Measurements from ENCODE around the gene OR56A1.

The OR56A1 gene

GRCh38 chr11:6013042-6013441 lies 17.5 kb downstream of the OR56A1 start:
- FAIRE-seq (no peak), DNase-seq (ENCODE audit: insufficient read length, low spot score) (no peak)
- no peak for TF ChIP-seq POLR2A (IDR thresholded peaks at IDR 0.05; ENCODE audit: low read depth, low read length)

GRCh38 chr11:6012035-6012668 lies 18.4 kb downstream of the OR56A1 start:
- DNase-seq (ENCODE audit: insufficient read length, low spot score), result no peak
- FAIRE-seq, result no peak
- TF ChIP-seq POLR2A (IDR thresholded peaks at IDR 0.05; ENCODE audit: low read depth, low read length), result no peak

DNA sequence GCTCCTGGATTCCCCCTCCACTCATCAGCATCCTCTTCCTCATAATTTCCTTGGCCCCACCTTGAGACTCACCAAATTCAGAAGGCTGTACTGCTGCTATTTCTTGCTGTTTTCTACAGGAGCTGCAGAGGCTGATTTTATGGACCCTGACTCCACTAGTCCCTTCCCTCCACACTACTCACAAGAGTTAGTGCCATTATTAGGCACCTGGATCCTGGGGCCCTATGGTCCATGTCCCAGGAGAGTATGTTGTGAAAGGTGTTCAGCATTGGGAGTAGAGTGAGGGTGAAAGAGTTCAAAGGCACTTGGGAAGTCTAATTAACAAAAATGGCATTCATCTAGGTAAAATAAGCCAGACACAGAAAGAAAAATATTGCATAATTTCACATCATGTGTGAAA lies 23.7 kb downstream of the OR56A1 start, which contains the start of gene OR56A4:
OR56A4 (minus strand) TSS at position 101 of the 400 bp plus-strand sequence. CDS start 3,954 bp downstream, outside the sequence.
- no peak for DNase-seq (ENCODE audit: insufficient read length, low spot score)
- FAIRE-seq, result no peak
- no peak for TF ChIP-seq POLR2A (IDR thresholded peaks at IDR 0.05; ENCODE audit: low read depth, low read length)

GRCh38 chr11:6006395-6006794 lies 24.2 kb downstream of the OR56A1 start:
- DNase-seq (ENCODE audit: insufficient read length, low spot score) (no peak), FAIRE-seq (no peak)
- no peak for TF ChIP-seq POLR2A (IDR thresholded peaks at IDR 0.05; ENCODE audit: low read depth, low read length)

DNA sequence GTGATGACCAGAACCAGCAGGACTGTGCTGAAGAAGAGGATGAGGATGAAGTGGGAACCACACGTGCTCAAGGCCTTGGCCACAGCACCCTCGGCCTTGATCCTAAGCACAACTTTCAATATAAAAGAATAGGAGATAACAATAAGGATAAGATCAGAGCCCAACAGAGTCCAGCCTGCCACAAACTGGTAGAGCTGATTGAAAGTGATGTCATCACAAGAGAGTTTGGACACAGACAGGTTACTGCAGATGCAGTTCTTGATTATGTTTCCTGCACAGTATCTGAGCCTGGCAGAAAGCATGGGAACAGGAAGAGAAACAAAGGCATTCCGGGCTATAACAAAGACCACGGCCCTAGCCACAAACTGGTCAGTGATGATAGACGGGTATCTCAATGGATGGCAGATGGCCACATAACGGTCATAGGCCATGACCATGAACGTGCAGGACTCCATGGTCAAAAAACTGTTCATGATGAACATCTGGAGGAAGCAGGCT lies 28.3 kb downstream of the OR56A1 start:
- DNase-seq (ENCODE audit: insufficient read length, low spot score) (no peak), FAIRE-seq (no peak)
- no peak for TF ChIP-seq POLR2A (IDR thresholded peaks at IDR 0.05; ENCODE audit: low read depth, low read length)

- no peak for FAIRE-seq
- no peak for DNase-seq (ENCODE audit: insufficient read length, low spot score)
- no peak for TF ChIP-seq POLR2A (IDR thresholded peaks at IDR 0.05; ENCODE audit: low read depth, low read length)
Observed at GRCh38 chr11:5994791-5995190, 35.8 kb downstream of the OR56A1 start.

DNA sequence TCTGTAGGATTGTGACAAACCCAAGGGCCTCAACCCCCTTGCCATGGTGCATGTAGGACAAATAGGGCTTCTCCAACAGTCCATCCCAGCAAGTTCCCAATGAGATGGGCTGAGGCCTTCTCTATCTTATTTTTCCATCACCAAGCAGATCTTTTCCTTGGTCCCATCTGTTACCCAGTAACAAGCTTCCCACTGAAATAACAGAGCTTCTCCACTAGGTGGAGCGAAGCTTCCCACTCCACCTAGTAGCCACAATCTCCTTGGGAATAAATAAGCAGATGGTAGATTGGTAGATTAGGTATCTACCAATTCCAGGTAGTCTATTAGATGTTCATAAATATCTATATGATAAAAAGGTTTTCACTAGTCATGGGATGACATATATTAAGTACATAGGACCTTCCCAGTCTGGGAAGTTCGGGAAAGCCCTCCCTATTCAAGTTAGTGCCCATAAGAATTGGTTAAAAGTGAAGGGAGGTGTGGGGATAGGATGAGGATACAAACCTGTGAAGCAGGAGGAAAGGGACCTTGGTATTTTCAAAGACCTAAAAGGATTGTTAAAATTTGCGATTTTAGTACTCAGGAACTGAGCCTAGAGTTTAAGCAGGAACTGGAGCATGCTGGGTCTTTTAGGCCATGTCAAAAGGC lies 37.8 kb downstream of the OR56A1 start:
- no peak for TF ChIP-seq POLR2A (IDR thresholded peaks at IDR 0.05; ENCODE audit: low read depth, low read length)
- DNase-seq (ENCODE audit: insufficient read length, low spot score) (peak; percentile 33), FAIRE-seq (peak; percentile 93)

DNA sequence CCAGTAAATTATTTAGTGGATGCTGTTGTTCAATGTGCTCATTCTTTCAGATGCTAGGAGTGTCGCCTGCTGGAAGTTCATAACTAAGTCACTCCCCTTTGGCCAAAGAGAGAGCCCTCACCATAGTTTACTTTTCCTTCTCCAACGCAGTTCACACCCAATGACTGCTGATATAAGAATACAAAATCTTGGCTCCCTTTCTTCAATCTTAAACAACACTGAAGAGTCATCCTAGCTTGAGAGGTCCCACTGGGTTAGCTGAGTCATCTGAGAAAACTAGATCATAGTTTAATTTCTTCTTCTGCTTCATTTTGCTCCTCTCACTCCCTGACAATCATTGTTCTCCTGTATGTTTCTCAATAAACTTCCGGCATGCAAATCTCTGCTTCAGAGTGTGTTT lies 38.4 kb downstream of the OR56A1 start:
- DNase-seq (ENCODE audit: insufficient read length, low spot score), result no peak
- TF ChIP-seq POLR2A (IDR thresholded peaks at IDR 0.05; ENCODE audit: low read depth, low read length), result no peak
- FAIRE-seq, result no peak

GRCh38 chr11:5989203-5989602 lies 41.4 kb downstream of the OR56A1 start:
- no peak for TF ChIP-seq POLR2A (IDR thresholded peaks at IDR 0.05; ENCODE audit: low read depth, low read length)
- FAIRE-seq, result no peak
- no peak for DNase-seq (ENCODE audit: insufficient read length, low spot score)

DNA sequence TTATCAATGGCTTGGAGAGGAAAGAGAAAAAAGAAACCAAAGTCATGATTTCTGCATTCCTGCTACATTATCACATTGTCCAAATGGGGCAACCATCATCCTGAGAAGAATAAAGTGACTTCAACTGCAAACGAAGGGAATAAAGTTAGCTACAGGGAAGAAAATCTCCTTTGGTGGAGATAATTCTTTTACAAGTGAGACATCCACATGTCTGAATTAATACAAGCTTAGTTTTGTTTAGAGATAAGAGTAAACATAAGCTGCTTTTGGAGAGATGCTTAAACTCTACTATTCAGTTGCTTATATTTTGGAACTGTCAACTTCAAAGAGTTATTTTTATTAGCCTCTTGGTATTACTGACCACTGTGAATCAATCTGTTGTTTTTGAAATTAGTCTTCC lies 43.7 kb downstream of the OR56A1 start, which contains the start of gene OR52L1:
OR52L1 (minus strand) TSS at position 101 of the 400 bp plus-strand sequence; CDS start at position 46, 55 bp downstream.
- no peak for FAIRE-seq
- no peak for DNase-seq (ENCODE audit: insufficient read length, low spot score)
- TF ChIP-seq POLR2A (IDR thresholded peaks at IDR 0.05; ENCODE audit: low read depth, low read length), result no peak

GRCh38 chr11:5983443-5983842 lies 47.1 kb downstream of the OR56A1 start:
- no peak for TF ChIP-seq POLR2A (IDR thresholded peaks at IDR 0.05; ENCODE audit: low read depth, low read length)
- no peak for FAIRE-seq
- DNase-seq (ENCODE audit: insufficient read length, low spot score), result no peak

GRCh38 chr11:5973530-5973929 lies 57.0 kb downstream of the OR56A1 start:
- no peak for TF ChIP-seq POLR2A (IDR thresholded peaks at IDR 0.05; ENCODE audit: low read depth, low read length)
- FAIRE-seq (no peak), DNase-seq (ENCODE audit: insufficient read length, low spot score) (no peak)

Measured in H54 (cell line).